Subcutaneous abdominal adipose tissue (tissue), 5 donors: ENCODE results near the gene GPX7.

ENCODE experiments used
- H3K27ac ChIP-seq: one replicate; pipeline ENCODE4 v1.7.0; 2013; ENCODE audit warnings: low read depth, mild to moderate bottlenecking, inconsistent platforms, low read length, moderate library complexity
- H3K27me3 ChIP-seq, 5 donors: one replicate each; pipeline ENCODE4 v1.7.0; 2013; ENCODE audit warnings: low read length in 5 of 5, inconsistent platforms in 1 of 5; ENCODE audit not compliant: control insufficient read depth in 5 of 5, insufficient read depth in 4 of 5
- H3K36me3 ChIP-seq, 5 donors: one replicate each; pipeline ENCODE4 v1.7.0; 2013; ENCODE audit warnings: low read length in 5 of 5; ENCODE audit not compliant: control insufficient read depth in 5 of 5, insufficient read depth in 5 of 5
- H3K4me1 ChIP-seq, 5 donors: one replicate each; pipeline ENCODE4 v1.7.0; 2013; ENCODE audit warnings: low read length in 5 of 5, mild to moderate bottlenecking in 3 of 5, moderate library complexity in 1 of 5; ENCODE audit not compliant: control insufficient read depth in 5 of 5, insufficient read depth in 5 of 5
- H3K4me3 ChIP-seq, 5 donors: one replicate each; pipeline ENCODE4 v1.7.0; 2013; ENCODE audit warnings: low read length in 5 of 5, low read depth in 1 of 5
- H3K9ac ChIP-seq, 5 donors: one replicate each; pipeline ENCODE4 v1.7.0; 2013; ENCODE audit warnings: low read length in 5 of 5, mild to moderate bottlenecking in 4 of 5, moderate library complexity in 3 of 5
- H3K9me3 ChIP-seq, 5 donors: one replicate each; pipeline ENCODE4 v1.7.0; 2013; ENCODE audit warnings: low read length in 5 of 5; ENCODE audit not compliant: control insufficient read depth in 5 of 5
- donor health status: healthy.
- donor health status: healthy.
- donor health status: healthy.
- donor health status: healthy.
- donor health status: healthy.

Gene GPX7

GRCh38 chr1:52657702-52658101 is 55.5 kb downstream of the GPX7 start:
- Histone ChIP-seq H3K9me3 (no peaks in the 10 kb centered on the region), H3K36me3 (no peaks in the 10 kb centered on the region), H3K4me1 (peaks cover 0 to 2% (median 0%) of the 10 kb centered on the region in 5 donors), H3K9ac (no peak overlapping the region), H3K27ac (no peak overlapping the region), H3K4me3 (no peak overlapping the region), H3K27me3 (no peaks in the 10 kb centered on the region)
